HCT116 (cell line): ENCODE data around the gene SURF6. TPM values are rescaled to one million over a fixed set of nuclear protein-coding genes. Genes with fewer than 3 reads are reported as not detected.

ENCODE experiments used
- ATAC-seq: fragments of 200-7000 bp; cut with Tn5 transposase; 2 replicates; pipeline ENCODE4 v1.9.1; 2020; ENCODE audit warnings: mild to moderate bottlenecking, moderate library complexity
- BruUV-seq: library from RNA; stranded (reverse); fragments of 400-500 nt; replicated peaks from 2 replicates; lab custom pipeline; 2021; lab: Mats Ljungman, UMichigan
- CTCF ChIA-PET: fragments of 300-600 bp; sonication (Branson Sonifier 250); formaldehyde crosslinking; loops from one replicate; lab custom pipeline; 2021; ENCODE audit warnings: antibody characterized with exemption; lab: Charles Lee
- POLR2A ChIA-PET: fragments of 300-600, 350-600 bp; sonication (Branson Sonifier 250); formaldehyde crosslinking; loops from one replicate; lab custom pipeline; 2021; ENCODE audit warnings: antibody characterized with exemption; lab: Charles Lee
- RAD21 ChIA-PET, 2 experiments: fragments of 300-600 bp; sonication (Branson Sonifier 250); formaldehyde crosslinking; loops; one replicate each; lab custom pipeline; 2023; ENCODE audit warnings: low total read pairs in 2 of 2; ENCODE audit not compliant: uncharacterized antibody in 2 of 2, unreplicated experiment in 2 of 2, low non-redundant PET in 1 of 2; lab: Charles Lee
- DNase-seq: peaks from one replicate; pipeline ENCODE4 v3.0.0-alpha.2; 2010; ENCODE audit warnings: low read depth, low spot score
- H2AFZ ChIP-seq: fragments of 200-600 bp; shearing (Covaris generic), sonication (generic); 2 replicates; pipeline ENCODE4 v1.6.1; 2017; ENCODE audit warnings: low read depth, mixed run types, mixed read lengths, antibody characterized with exemption, low read length; ENCODE audit not compliant: poor library complexity, severe bottlenecking
- H3K27ac ChIP-seq: 2 replicates; pipeline ENCODE4 v1.5.1; 2012; ENCODE audit warnings: low read depth, low read length
- H3K27me3 ChIP-seq: fragments of 200-600 bp; sonication (generic); 2 replicates; pipeline ENCODE4 v1.6.1; 2016; ENCODE audit warnings: mixed run types, low read length, mixed read lengths; ENCODE audit not compliant: insufficient read depth
- H3K36me3 ChIP-seq, 2 experiments: fragments of 200-500 bp in 1 of 2; fragments of 200-600 bp in 1 of 2; sonication (Bioruptor generic) in 1 of 2; sonication (generic) in 1 of 2; 2 replicates each; pipeline versions ENCODE4 v1.5.1 to v1.6.1; 2014 to 2016; ENCODE audit warnings: low read length in 2 of 2, inconsistent platforms in 1 of 2, mixed read lengths in 1 of 2, mixed run types in 1 of 2; ENCODE audit not compliant: insufficient read depth in 2 of 2, control insufficient read depth in 1 of 2
- H3K4me1 ChIP-seq, 2 experiments: fragments of 200-600 bp in 1 of 2; sonication (generic) in 1 of 2; 2 replicates each; pipeline versions ENCODE4 v1.5.1 to v1.6.1; 2012 to 2017; ENCODE audit warnings: low read length in 2 of 2, inconsistent platforms in 1 of 2, mild to moderate bottlenecking in 1 of 2, mixed read lengths in 1 of 2, mixed run types in 1 of 2, moderate library complexity in 1 of 2; ENCODE audit not compliant: insufficient read depth in 2 of 2, control insufficient read depth in 1 of 2
- H3K4me2 ChIP-seq: fragments of 200-600 bp; sonication (generic); 2 replicates; pipeline ENCODE4 v1.6.1; 2017; ENCODE audit warnings: mixed run types, low read length, mixed read lengths
- H3K4me3 ChIP-seq, 2 experiments: fragments of 200-600 bp in 1 of 2; sonication (generic) in 1 of 2; replicated peaks in 1 of 2; 2 replicates each; pipeline ENCODE4 v1.5.1; 2011 to 2016; ENCODE audit warnings: low read length in 2 of 2, control low read depth in 1 of 2, low read depth in 1 of 2, mild to moderate bottlenecking in 1 of 2, mixed read lengths in 1 of 2, mixed run types in 1 of 2
- H3K79me2 ChIP-seq: fragments of 200-600 bp; sonication (generic); 2 replicates; pipeline ENCODE4 v1.6.1; 2017; ENCODE audit warnings: mild to moderate bottlenecking, mixed run types, low read length, moderate library complexity, mixed read lengths; ENCODE audit not compliant: insufficient read depth
- H3K9ac ChIP-seq: fragments of 200-600 bp; sonication (generic); 2 replicates; pipeline ENCODE4 v1.6.1; 2016; ENCODE audit warnings: low read length, mixed read lengths
- H3K9me2 ChIP-seq: fragments of 200-600 bp; sonication (generic), shearing (Covaris generic); 2 replicates; pipeline ENCODE4 v1.6.1; 2017; ENCODE audit warnings: mixed run types, mild to moderate bottlenecking, moderate library complexity; ENCODE audit not compliant: insufficient read depth
- H3K9me3 ChIP-seq, 2 experiments: fragments of 200-500 bp in 1 of 2; fragments of 200-600 bp in 1 of 2; sonication (Bioruptor generic) in 1 of 2; sonication (generic) in 1 of 2; 2 replicates each; pipeline ENCODE4 v1.6.1; 2014 to 2017; ENCODE audit warnings: low read length in 2 of 2, mixed read lengths in 2 of 2, inconsistent platforms in 1 of 2, low read depth in 1 of 2, mild to moderate bottlenecking in 1 of 2, mixed run types in 1 of 2, moderate library complexity in 1 of 2; ENCODE audit not compliant: control insufficient read depth in 1 of 2, insufficient read depth in 1 of 2
- H4K20me1 ChIP-seq: fragments of 200-600 bp; sonication (generic), shearing (Covaris generic); 2 replicates; pipeline ENCODE4 v1.6.1; 2017; ENCODE audit warnings: mixed run types, mild to moderate bottlenecking, moderate library complexity; ENCODE audit not compliant: insufficient read depth
- ATF3 ChIP-seq: IDR thresholded peaks from 2 replicates; pipeline ENCODE4 v1.6.1; 2012
- EZH2 ChIP-seq: fragments of 200-600 bp; sonication (generic); IDR thresholded peaks from 2 replicates; pipeline ENCODE4 v1.6.1; 2017; ENCODE audit warnings: antibody characterized with exemption, mixed run types
- MAX ChIP-seq: IDR thresholded peaks from 2 replicates; pipeline ENCODE4 v1.6.1; 2012
- POLR2A ChIP-seq: IDR thresholded peaks from 2 replicates; pipeline ENCODE4 v1.7.0; 2011; ENCODE audit warnings: borderline replicate concordance; ENCODE audit not compliant: insufficient read depth, insufficient read length; ENCODE audit errors: extremely low read depth
- POLR2AphosphoS5 ChIP-seq: IDR thresholded peaks from 2 replicates; pipeline ENCODE4 v1.6.1; 2011; ENCODE audit warnings: mild to moderate bottlenecking, low read depth, low read length, moderate library complexity
- ZFX ChIP-seq: fragments of 450-650 bp; IDR thresholded peaks from 2 replicates; pipeline ENCODE4 v1.6.1; 2017
- intact Hi-C: fragments of 100-400 bp; cut with micrococcal nuclease; formaldehyde crosslinking; loops from 2 replicates; pipeline ENCODE4 v1.10.0; 2022
- total RNA-seq: library from RNA; stranded (reverse); gene quantifications from one replicate; pipeline ENCODE4 v1.2.1, GENCODE V29; 2021; ENCODE audit not compliant: unreplicated experiment

Gene SURF6
- total RNA-seq, 1 experiment from 2014 or later: 30.1 TPM

- TF ChIP-seq MAX (no peak), POLR2AphosphoS5 (peak; percentile 99), POLR2A (peak; percentile 98), ZFX (peak; percentile 55; the same call in 1 of the 2 replicates), EZH2 (no peak)
Observed at GRCh38 chr9:133347985-133348717, 12.2 kb upstream of the SURF6 start, which contains the start of the genes MED22 and RPL7A (continued).

GRCh38 chr9:133347515-133347984, 11.6 kb upstream of the SURF6 start:
- Histone ChIP-seq H2AFZ (no peak overlapping the region), H3K4me2 (peak overlapping the region; percentile 98), H3K79me2 (peaks cover 58% of the 10 kb centered on the region), H3K9ac (peak overlapping the region; percentile 100), H3K9me3 (no peaks in the 10 kb centered on the region), H3K36me3 (peaks cover 47 to 67% of the 10 kb centered on the region in 2 experiments), H3K27me3 (no peaks in the 10 kb centered on the region), H3K9me2 (no peaks in the 10 kb centered on the region), H4K20me1 (peaks cover 10% of the 10 kb centered on the region; the same call in 1 of the 2 replicates), H3K4me1 (peaks cover 12 to 22% of the 10 kb centered on the region in 2 experiments; a peak in 3 of 4 replicates), H3K4me3 (peak overlapping the region; percentile 89 to 100), H3K27ac (peak overlapping the region; percentile 96)
- no peak for DNase-seq
- BruUV-seq: no TSS peak
- POLR2A ChIA-PET: interaction anchor here (0.6 to 1.9 kb wide), 14 partner anchors 8 to 1295 kb away, joined by 3 to 15 read pairs (median 4); partner anchors contain the start of genes CACFD1, GTF3C5, REXO4 and SURF1
- no peak for TF ChIP-seq ATF3
- TF ChIP-seq ZFX: peak; percentile 84; the same call in 1 of the 2 replicates
- CTCF ChIA-PET: interaction anchor here (1.0 to 1.2 kb wide), 2 partner anchors 159 to 162 kb away, joined by 6 read pairs; no protein-coding TSS in a partner anchor
- RAD21 ChIA-PET: no interaction called here
- intact Hi-C loops: no loop called here
- ATAC-seq: peak; percentile 56
